Heart left ventricle (tissue), 13 donors: ENCODE measurements around the gene METTL9.
"Not testable (repeated sequence)": the region's sequence is repeated elsewhere in the genome, so short reads cannot be mapped to it uniquely, and the experiment has no call there.

Experiments used
- POLR2A ChIP-seq, 2 donors: fragments of 450-650 bp; IDR thresholded peaks; one replicate each; pipeline ENCODE4 v1.6.1; 2017; ENCODE audit warnings: antibody characterized with exemption in 2 of 2, mild to moderate bottlenecking in 2 of 2, moderate library complexity in 2 of 2
- TF ChIP-seq, protein P1 (sequence below), 12 donors: fragments of 200-600 bp; sonication (generic) in 4 of 12; IDR thresholded peaks; one replicate each; pipeline versions ENCODE4 v1.5.0 to v1.8.0; 2018 to 2022; ENCODE audit warnings: antibody characterized with exemption in 12 of 12, mild to moderate bottlenecking in 5 of 12
- donor health status: ischemic (EF 13 %, LVEDD 7.1; RV severe dilation, severe dysfunction).
- donor health status: DM: no; HTN: yes; CAD: no.
- donor health status: DM: no; HTN: no; CAD: no.
- donor health status: ischemic (EF 25% LVEDD 6.9; RV normal size, moderate dysfunction).
- donor health status: ischemic (EF 25% LVEDD 5.7; RV mildly dilated, moderate dysfunction).
- donor health status: ischemic (EF 35%, LVEDD 5.7; RV mildly dilated, moderate dysfunction).
- donor health status: nonischemic (EF 11% LVEDD 7.7; RV severe dilation, severe dysfunction).
- donor health status: DM: yes; HTN: yes; CAD: no.
- donor health status: PGD.
- donor health status: ischemic (EF 29% LVEDD 5.4; RV normal size, mild dysfunction).
- donor health status: nonischemic (EF 23%, LVEDD 6.1; RV moderate dilation, normal function).

DNA sequence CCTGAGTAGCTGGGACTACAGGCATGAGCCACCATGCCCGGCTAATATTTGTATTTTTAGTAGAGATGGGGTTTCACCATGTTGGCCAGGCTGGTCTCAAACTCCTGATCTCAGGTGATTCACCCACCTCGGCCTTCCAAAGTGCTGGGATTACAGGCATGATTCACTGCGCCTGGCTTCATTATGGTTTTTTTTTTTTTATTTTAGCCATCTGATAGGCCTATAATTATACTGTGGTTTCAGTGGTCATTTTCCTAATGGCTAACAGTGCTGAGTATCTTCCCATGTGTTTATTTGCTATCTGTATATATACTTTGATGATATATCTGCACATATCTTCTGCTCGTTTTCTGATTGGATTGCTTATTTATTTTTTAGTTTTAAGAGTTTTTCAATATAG is 75.1 kb downstream of the METTL9 start:
- TF ChIP-seq, protein P1, sequence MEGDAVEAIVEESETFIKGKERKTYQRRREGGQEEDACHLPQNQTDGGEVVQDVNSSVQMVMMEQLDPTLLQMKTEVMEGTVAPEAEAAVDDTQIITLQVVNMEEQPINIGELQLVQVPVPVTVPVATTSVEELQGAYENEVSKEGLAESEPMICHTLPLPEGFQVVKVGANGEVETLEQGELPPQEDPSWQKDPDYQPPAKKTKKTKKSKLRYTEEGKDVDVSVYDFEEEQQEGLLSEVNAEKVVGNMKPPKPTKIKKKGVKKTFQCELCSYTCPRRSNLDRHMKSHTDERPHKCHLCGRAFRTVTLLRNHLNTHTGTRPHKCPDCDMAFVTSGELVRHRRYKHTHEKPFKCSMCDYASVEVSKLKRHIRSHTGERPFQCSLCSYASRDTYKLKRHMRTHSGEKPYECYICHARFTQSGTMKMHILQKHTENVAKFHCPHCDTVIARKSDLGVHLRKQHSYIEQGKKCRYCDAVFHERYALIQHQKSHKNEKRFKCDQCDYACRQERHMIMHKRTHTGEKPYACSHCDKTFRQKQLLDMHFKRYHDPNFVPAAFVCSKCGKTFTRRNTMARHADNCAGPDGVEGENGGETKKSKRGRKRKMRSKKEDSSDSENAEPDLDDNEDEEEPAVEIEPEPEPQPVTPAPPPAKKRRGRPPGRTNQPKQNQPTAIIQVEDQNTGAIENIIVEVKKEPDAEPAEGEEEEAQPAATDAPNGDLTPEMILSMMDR (IDR thresholded peaks at IDR 0.05) = not testable (repeated sequence)
- TF ChIP-seq POLR2A (IDR thresholded peaks at IDR 0.05) = not testable (repeated sequence)
